Mucosa of stomach (tissue), 1 donor: ENCODE data around the gene SLC9A8.
A peak's percentile ranks its signal among the peaks of the same experiment; 100 is the strongest.

Source experiments
- H3K27me3 ChIP-seq: one replicate; pipeline ENCODE4 v1.7.0; 2013; ENCODE audit warnings: mild to moderate bottlenecking, low read length; ENCODE audit not compliant: control insufficient read depth, insufficient read depth
- H3K36me3 ChIP-seq: one replicate; pipeline ENCODE4 v1.7.0; 2013; ENCODE audit warnings: low read length; ENCODE audit not compliant: control insufficient read depth, insufficient read depth
- H3K4me1 ChIP-seq: one replicate; pipeline ENCODE4 v1.7.0; 2013; ENCODE audit warnings: mild to moderate bottlenecking, low read length; ENCODE audit not compliant: control insufficient read depth, insufficient read depth
- H3K4me3 ChIP-seq: one replicate; pipeline ENCODE4 v1.7.0; 2013; ENCODE audit warnings: low read length
- H3K9ac ChIP-seq: one replicate; pipeline ENCODE4 v1.7.0; 2013; ENCODE audit warnings: mild to moderate bottlenecking, low read length, moderate library complexity
- H3K9me3 ChIP-seq: one replicate; pipeline ENCODE4 v1.7.0; 2013; ENCODE audit warnings: mild to moderate bottlenecking, low read length, moderate library complexity; ENCODE audit not compliant: control insufficient read depth
- donor health status: Pancreatic carcinoma.

The SLC9A8 gene

DNA sequence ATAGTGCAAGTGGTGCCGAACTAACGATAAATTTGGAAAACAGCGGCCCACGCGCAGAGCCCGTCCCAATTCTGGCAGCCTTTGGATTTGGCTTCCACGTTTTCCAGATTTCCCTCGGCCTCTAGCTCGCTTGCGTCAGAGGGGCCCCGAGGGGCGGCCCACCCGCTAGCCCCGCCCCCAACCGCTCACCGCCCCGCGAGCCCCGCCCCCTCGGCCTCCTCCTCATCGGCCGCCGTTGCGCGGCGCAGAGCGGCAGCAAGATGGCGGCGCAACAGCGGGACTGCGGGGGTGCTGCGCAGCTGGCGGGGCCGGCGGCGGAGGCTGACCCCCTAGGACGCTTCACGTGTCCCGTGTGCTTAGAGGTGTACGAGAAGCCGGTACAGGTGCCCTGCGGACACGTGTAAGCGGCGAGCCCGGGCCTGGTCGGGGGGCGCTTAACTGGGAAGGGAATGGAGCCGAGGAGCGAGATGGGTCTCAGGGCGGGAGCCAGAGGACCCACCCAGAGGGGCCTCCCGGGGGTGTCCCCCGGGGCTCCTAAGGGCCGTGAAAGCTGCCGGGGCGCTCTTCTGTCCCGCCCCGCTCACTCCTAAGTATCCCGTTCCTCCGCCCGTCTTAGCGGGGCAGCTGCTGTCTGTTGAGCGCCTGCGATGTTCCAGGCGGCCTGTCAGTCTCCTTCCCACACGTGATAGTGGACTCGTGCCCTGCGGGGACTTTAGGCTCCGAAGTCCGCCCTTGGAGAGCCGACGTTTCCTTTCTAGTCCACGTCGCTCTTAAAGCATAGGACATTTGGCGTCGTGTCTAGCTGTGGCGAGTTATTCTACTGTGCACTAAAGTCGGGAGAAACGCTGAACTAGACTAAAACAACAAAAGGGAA, 123.8 kb downstream of the SLC9A8 start, which contains the start of gene RNF114:
Gene RNF114 (plus strand): TSS at position 245 of the 874 bp plus-strand sequence. CDS start 16 bp downstream, at position 261.
- H3K4me3 ChIP-seq = peak within 1 kb of the TSS; percentile 66
- no peaks in the 10 kb centered on the region for H3K27me3 ChIP-seq
- H3K9ac ChIP-seq = peak within 1 kb of the TSS; percentile 97
- H3K9me3 ChIP-seq = no peaks in the 10 kb centered on the region
- H3K36me3 ChIP-seq = no peaks in the 10 kb centered on the region
- H3K4me1 ChIP-seq = peaks cover 26% of the 10 kb centered on the region

DNA sequence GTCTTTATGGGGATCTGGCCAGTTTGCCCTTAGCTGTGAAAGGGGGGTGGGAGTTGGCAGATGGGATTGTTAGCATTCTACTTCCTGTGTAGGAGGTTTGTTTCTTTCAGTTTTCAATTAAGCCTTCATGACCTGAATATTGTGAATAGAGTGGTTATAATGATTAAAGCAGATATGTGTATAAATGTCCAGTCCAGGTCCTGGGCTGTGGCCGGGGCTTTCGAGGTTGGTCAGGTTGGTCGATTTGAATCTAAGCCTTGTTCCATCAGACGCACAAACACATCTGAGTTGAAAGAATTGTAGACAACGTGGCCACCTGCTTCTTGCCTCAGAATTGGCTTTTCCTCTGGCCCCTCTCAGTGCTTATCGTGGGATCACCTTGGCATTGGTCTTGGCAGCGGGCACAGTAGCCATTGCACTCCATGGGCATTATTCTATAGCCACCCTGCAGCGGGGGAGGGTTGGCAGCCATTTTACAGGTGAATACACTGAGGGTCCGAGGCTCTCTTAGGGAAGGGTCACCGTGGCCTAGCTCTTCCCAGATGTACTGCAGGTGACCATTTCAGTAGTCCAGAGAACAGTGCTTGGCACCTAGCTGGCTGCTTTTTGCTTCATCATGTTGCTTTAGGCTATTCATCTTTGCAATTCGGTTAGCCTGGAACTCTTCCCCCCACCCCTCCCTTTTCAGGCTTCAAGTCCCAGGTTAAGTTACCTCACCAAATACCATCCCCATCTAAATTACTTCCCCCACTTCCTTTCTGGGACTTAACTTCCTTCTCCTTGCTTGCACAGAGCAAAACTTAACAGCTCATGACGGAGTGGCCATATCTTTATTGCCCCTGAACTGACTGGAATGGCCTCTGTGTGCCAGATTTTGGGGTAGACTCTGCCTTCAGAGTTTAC, 124.7 kb downstream of the SLC9A8 start:
- Histone ChIP-seq H3K4me3 (peak overlapping the region; percentile 66), H3K9ac (peak overlapping the region; percentile 97), H3K9me3 (no peaks in the 10 kb centered on the region), H3K27me3 (no peaks in the 10 kb centered on the region), H3K4me1 (peaks cover 26% of the 10 kb centered on the region), H3K36me3 (no peaks in the 10 kb centered on the region)

DNA sequence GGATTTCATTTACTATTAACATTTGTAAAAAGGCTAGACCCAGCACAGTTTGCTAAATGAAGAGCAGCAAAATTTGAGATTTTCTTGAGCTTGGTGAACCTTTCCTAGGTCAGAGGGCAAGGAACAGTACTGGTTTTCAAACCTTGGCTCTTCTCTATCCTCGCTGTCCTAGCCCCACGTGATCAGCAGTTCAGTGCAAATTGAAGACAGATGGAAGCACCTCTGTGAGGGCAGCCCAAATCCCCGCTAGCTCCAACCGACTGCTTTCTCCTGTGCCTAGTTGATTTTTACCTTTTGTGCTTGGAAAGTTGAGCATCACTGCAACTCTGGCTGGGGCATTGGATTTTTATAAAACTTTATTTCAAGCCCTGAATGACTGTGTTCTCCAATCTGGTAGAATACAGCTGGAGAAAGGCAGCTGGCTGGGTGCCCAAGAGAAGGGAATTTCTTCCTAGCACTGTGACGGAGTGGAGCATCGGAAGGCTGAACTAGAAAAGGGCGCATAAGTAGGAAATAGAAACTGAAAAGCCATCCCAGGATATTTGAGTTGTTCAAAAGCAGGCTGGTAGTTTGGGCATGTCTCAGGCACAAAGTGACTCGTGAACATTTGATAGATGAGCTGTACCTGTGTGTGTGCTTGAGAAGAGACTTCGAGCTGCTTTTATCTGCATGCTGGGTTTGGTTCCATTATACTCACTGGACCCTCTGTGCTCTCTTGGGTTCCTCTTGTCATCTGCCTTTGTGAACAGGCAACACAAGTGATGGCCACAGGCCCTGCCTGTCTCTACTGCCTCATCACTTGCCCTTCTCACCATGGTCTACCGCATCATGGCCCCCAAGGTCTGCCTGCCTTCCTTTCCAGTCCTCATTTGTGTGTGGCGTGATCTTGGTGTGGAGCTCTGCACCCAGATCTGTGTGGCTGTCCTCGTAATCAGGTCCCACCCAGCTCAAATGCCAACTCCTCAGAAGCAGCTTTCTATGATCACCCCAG, 125.8 kb downstream of the SLC9A8 start:
- Histone ChIP-seq H3K9me3 (no peaks in the 10 kb centered on the region), H3K4me1 (peaks cover 26% of the 10 kb centered on the region), H3K27me3 (no peaks in the 10 kb centered on the region), H3K4me3 (no peak overlapping the region), H3K9ac (no peak overlapping the region), H3K36me3 (no peaks in the 10 kb centered on the region)

DNA sequence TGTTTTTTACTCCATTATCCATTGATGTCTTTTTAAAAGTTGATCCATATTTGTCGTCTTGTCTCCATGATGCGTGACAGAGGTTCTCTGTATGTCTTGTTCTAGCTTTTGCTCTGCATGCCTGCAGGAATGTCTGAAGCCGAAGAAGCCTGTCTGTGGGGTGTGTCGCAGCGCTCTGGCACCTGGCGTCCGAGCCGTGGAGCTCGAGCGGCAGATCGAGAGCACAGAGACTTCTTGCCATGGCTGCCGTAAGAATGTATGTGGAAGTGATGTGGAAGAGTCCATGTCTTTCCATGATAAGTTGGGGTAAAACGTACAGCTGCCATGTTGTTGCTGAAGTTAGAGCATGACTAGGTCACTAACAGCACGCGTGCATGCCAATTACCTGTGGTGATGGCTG, 128.8 kb downstream of the SLC9A8 start:
- no peaks in the 10 kb centered on the region for H3K27me3 ChIP-seq
- no peak overlapping the region for H3K9ac ChIP-seq
- peaks cover 18% of the 10 kb centered on the region for H3K4me1 ChIP-seq
- H3K4me3 ChIP-seq = no peak overlapping the region
- no peaks in the 10 kb centered on the region for H3K36me3 ChIP-seq
- H3K9me3 ChIP-seq = no peaks in the 10 kb centered on the region
